H1 (cell line): ENCODE data around the gene SHROOM3. TPM values are rescaled to one million over a fixed set of nuclear protein-coding genes. Genes with fewer than 3 reads are reported as not detected.
"Not testable (repeated sequence)": the region's sequence is repeated elsewhere in the genome, so short reads cannot be mapped to it uniquely, and the experiment has no call there.

ENCODE experiments used
- CTCF ChIA-PET: fragments of 300-600 bp; sonication (Branson Sonifier 250); formaldehyde crosslinking; loops from one replicate; lab custom pipeline; 2021; ENCODE audit not compliant: partially characterized antibody; lab: Charles Lee
- POLR2A ChIA-PET: fragments of 300-600 bp; sonication (Branson Sonifier 250); formaldehyde crosslinking; loops from one replicate; lab custom pipeline; 2021; ENCODE audit warnings: inconsistent platforms; ENCODE audit not compliant: partially characterized antibody; lab: Charles Lee
- DNase-seq, 2 experiments: peaks; one replicate each; pipeline versions ENCODE4 v3.0.0 to v3.0.0-alpha.2; 2010 to 2022; ENCODE audit warnings: low spot score in 2 of 2, low read depth in 1 of 2, mixed read lengths in 1 of 2
- FAIRE-seq: peaks from 2 replicates; lab custom pipeline; 2011; peaks lifted over from hg19 to GRCh38; lab: Jason Lieb, UNC
- H2AFZ ChIP-seq: 2 replicates; pipeline ENCODE4 v1.8.1; 2012; ENCODE audit warnings: low read length, inconsistent platforms
- H2AK5ac ChIP-seq: 2 replicates; pipeline ENCODE4 v1.6.1; 2013; ENCODE audit warnings: low read depth, low read length
- H2BK120ac ChIP-seq: replicated peaks from 2 replicates; pipeline ENCODE3; 2013; ENCODE audit warnings: low read depth, low read length, inconsistent platforms
- H2BK12ac ChIP-seq: 2 replicates; pipeline ENCODE4 v1.6.1; 2013; ENCODE audit warnings: low read depth, low read length
- H2BK15ac ChIP-seq: 2 replicates; pipeline ENCODE4 v1.6.1; 2013; ENCODE audit warnings: low read length
- H2BK20ac ChIP-seq: 2 replicates; pipeline ENCODE4 v1.6.1; 2013; ENCODE audit warnings: low read length
- H2BK5ac ChIP-seq: 2 replicates; pipeline ENCODE4 v1.6.1; 2013; ENCODE audit warnings: low read depth, low read length
- H3K14ac ChIP-seq: 2 replicates; pipeline ENCODE4 v1.6.1; 2013; ENCODE audit warnings: inconsistent platforms; ENCODE audit not compliant: insufficient read length
- H3K18ac ChIP-seq: 2 replicates; pipeline ENCODE4 v1.6.1; 2013; ENCODE audit warnings: low read length; ENCODE audit errors: extremely low read depth
- H3K23ac ChIP-seq: 2 replicates; pipeline ENCODE4 v1.6.1; 2013; ENCODE audit warnings: inconsistent platforms; ENCODE audit not compliant: insufficient read length
- H3K23me2 ChIP-seq: 2 replicates; pipeline ENCODE4 v1.6.1; 2013; ENCODE audit warnings: low read depth, low read length
- H3K27ac ChIP-seq: 2 replicates; pipeline ENCODE4 v1.6.1; 2011; ENCODE audit warnings: low read depth, low read length, inconsistent platforms
- H3K27me3 ChIP-seq, 4 experiments: replicated peaks in 1 of 4; 1 replicate in 1 of 4; 2 replicates in 3 of 4; pipeline versions ENCODE4 v1.6.1 to v1.8.1; 2011 to 2013; ENCODE audit warnings: low read length in 3 of 4, mild to moderate bottlenecking in 3 of 4, inconsistent platforms in 2 of 4, mixed read lengths in 2 of 4, moderate library complexity in 1 of 4; ENCODE audit not compliant: control insufficient read depth in 3 of 4, insufficient read depth in 3 of 4; ENCODE audit errors: extremely low read depth in 1 of 4
- H3K36me3 ChIP-seq, 4 experiments: 2 replicates each; pipeline versions ENCODE4 v1.6.1 to v1.8.1; 2011 to 2013; ENCODE audit warnings: mild to moderate bottlenecking in 4 of 4, low read length in 3 of 4, moderate library complexity in 2 of 4, control low read depth in 1 of 4, inconsistent platforms in 1 of 4; ENCODE audit not compliant: insufficient read depth in 4 of 4, control insufficient read depth in 2 of 4
- H3K4ac ChIP-seq: replicated peaks from 2 replicates; pipeline ENCODE3; 2013; ENCODE audit warnings: low read length, low read depth, mixed read lengths, inconsistent platforms; ENCODE audit not compliant: insufficient read length
- H3K4me1 ChIP-seq, 4 experiments: replicated peaks in 1 of 4; 1 replicate in 1 of 4; 2 replicates in 3 of 4; pipeline versions ENCODE4 v1.6.1 to v1.8.1; 2011 to 2013; ENCODE audit warnings: low read length in 3 of 4, inconsistent platforms in 2 of 4, mixed read lengths in 1 of 4; ENCODE audit not compliant: insufficient read depth in 4 of 4, control insufficient read depth in 3 of 4
- H3K4me2 ChIP-seq, 2 experiments: 2 replicates each; pipeline versions ENCODE4 v1.6.1 to v1.8.1; 2011 to 2013; ENCODE audit warnings: low read depth in 2 of 2, low read length in 2 of 2, control low read depth in 1 of 2, inconsistent platforms in 1 of 2, mild to moderate bottlenecking in 1 of 2; ENCODE audit not compliant: insufficient read depth in 1 of 2
- H3K4me3 ChIP-seq, 4 experiments: fragments of 200-600, 300-600 bp in 1 of 4; sonication (generic), shearing (Covaris generic), sonication (Bioruptor Twin) in 1 of 4; 2 replicates each; pipeline versions ENCODE4 v1.5.1 to v1.8.1; 2011 to 2016; ENCODE audit warnings: low read length in 4 of 4, low read depth in 3 of 4, control low read depth in 2 of 4, inconsistent platforms in 2 of 4, mild to moderate bottlenecking in 2 of 4, mixed read lengths in 1 of 4, moderate library complexity in 1 of 4; ENCODE audit not compliant: insufficient read depth in 2 of 4; ENCODE audit errors: extremely low read depth in 1 of 4
- H3K56ac ChIP-seq: replicated peaks from 2 replicates; pipeline ENCODE3; 2013; ENCODE audit warnings: low read depth, mild to moderate bottlenecking, mixed read lengths, low read length, inconsistent platforms; ENCODE audit not compliant: insufficient read length
- H3K79me1 ChIP-seq: 2 replicates; pipeline ENCODE4 v1.6.1; 2013; ENCODE audit warnings: low read depth, low read length, control low read depth
- H3K79me2 ChIP-seq, 2 experiments: 2 replicates each; pipeline versions ENCODE4 v1.6.1 to v1.8.1; 2012 to 2013; ENCODE audit warnings: low read length in 2 of 2, mild to moderate bottlenecking in 2 of 2, inconsistent platforms in 1 of 2; ENCODE audit not compliant: insufficient read depth in 2 of 2, control insufficient read depth in 1 of 2
- H3K9ac ChIP-seq, 4 experiments: replicated peaks in 1 of 4; 1 replicate in 1 of 4; 2 replicates in 3 of 4; pipeline versions ENCODE4 v1.6.1 to v1.8.1; 2011 to 2013; ENCODE audit warnings: low read depth in 3 of 4, low read length in 3 of 4, control low read depth in 2 of 4, mild to moderate bottlenecking in 2 of 4, moderate library complexity in 2 of 4, inconsistent platforms in 1 of 4; ENCODE audit errors: extremely low read depth in 1 of 4
- H3K9me3 ChIP-seq, 2 experiments: 2 replicates each; pipeline versions ENCODE4 v1.6.1 to v1.8.1; 2012 to 2013; ENCODE audit warnings: mild to moderate bottlenecking in 2 of 2, moderate library complexity in 2 of 2, control low read depth in 1 of 2, inconsistent platforms in 1 of 2, low read depth in 1 of 2, low read length in 1 of 2, mixed read lengths in 1 of 2; ENCODE audit not compliant: insufficient read depth in 2 of 2
- H4K20me1 ChIP-seq, 2 experiments: replicated peaks in 1 of 2; 2 replicates each; pipeline versions ENCODE3 to v1.8.1; 2011 to 2013; ENCODE audit warnings: inconsistent platforms in 2 of 2, low read length in 2 of 2, mild to moderate bottlenecking in 1 of 2; ENCODE audit not compliant: insufficient read depth in 2 of 2, control insufficient read depth in 1 of 2
- H4K5ac ChIP-seq: 2 replicates; pipeline ENCODE4 v1.6.1; 2013; ENCODE audit warnings: low read length, low read depth, mixed read lengths, inconsistent platforms; ENCODE audit not compliant: insufficient read length
- H4K8ac ChIP-seq: 2 replicates; pipeline ENCODE4 v1.8.0; 2013; ENCODE audit warnings: mild to moderate bottlenecking, moderate library complexity, low read length, inconsistent platforms; ENCODE audit not compliant: insufficient read depth; ENCODE audit errors: extremely low read depth
- H4K91ac ChIP-seq: replicated peaks from 2 replicates; pipeline ENCODE3; 2013; ENCODE audit warnings: low read length, mixed read lengths, inconsistent platforms; ENCODE audit not compliant: insufficient read length
- WGBS, 2 experiments: shearing (Covaris generic) in 1 of 2; methylation state at CpG; one replicate each; pipeline versions ENCODE4 v1.1.6 to v1.1.7; 2013 to 2015; ENCODE audit warnings: low lambda C conversion rate in 2 of 2, mixed read lengths in 2 of 2, inconsistent platforms in 1 of 2, low coverage in 1 of 2, missing lambda C conversion rate in 1 of 2; ENCODE audit not compliant: insufficient replicate concordance in 2 of 2, insufficient coverage in 1 of 2, insufficient read length in 1 of 2; ENCODE audit errors: extremely low coverage in 1 of 2, missing lambda C conversion rate in 1 of 2; 5-methylcytosine and 5-hydroxymethylcytosine counted together
- polyA plus RNA-seq, 7 experiments: library from polyadenylated mRNA; depleted of rRNA in 3 of 7; stranded (reverse) in 5 of 7; unstranded in 2 of 7; fragments of >200 nt in 5 of 7; fragments of 200-250 nt in 2 of 7; gene quantifications; 1 replicate in 5 of 7; 2 replicates in 1 of 7; 4 replicates in 1 of 7; pipeline versions ENCODE4 v1.2.1 to v1.2.3, GENCODE V29; 2011 to 2013; ENCODE audit warnings: missing spikeins in 2 of 7, mixed read lengths in 2 of 7
- total RNA-seq: library from RNA; stranded (reverse); fragmentation: NEBNext Ultra II Directional; extraction: Animal tissue kit (Norgen Biotek cat#: 25700); gene quantifications from 2 replicates; pipeline ENCODE4 v1.2.1, GENCODE V29; 2021

Gene SHROOM3
- total and polyA plus RNA-seq, 2 of the 8 experiments (the other 6 are each of a cell fraction or from before 2014, with no cell fraction given): 15.8 to 34.0 TPM

GRCh38 chr4:76727934-76728333, 292.9 kb downstream of the SHROOM3 start:
- H2BK5ac ChIP-seq, DNase-seq, H2AK5ac ChIP-seq, H2BK120ac ChIP-seq, H4K20me1 ChIP-seq, FAIRE-seq, H3K36me3 ChIP-seq, H2BK15ac ChIP-seq, H4K91ac ChIP-seq, H3K79me1 ChIP-seq, H3K9ac ChIP-seq, H2AFZ ChIP-seq, H2BK20ac ChIP-seq, H3K14ac ChIP-seq, H3K27me3 ChIP-seq, H3K27ac ChIP-seq, CTCF ChIA-PET, H3K9me3 ChIP-seq, H4K8ac ChIP-seq, H3K56ac ChIP-seq, H3K4me2 ChIP-seq, H3K18ac ChIP-seq, H2BK12ac ChIP-seq, POLR2A ChIA-PET, H3K23me2 ChIP-seq, H3K23ac ChIP-seq, H3K4ac ChIP-seq, H4K5ac ChIP-seq, H3K4me3 ChIP-seq: not testable (repeated sequence)
- 87% methylated on average over 5 of the region's 5 CpGs; no CpG with 5 or more reads in 1 of the 2 experiments for WGBS, 2 experiments
- peaks cover 2 to 37% of the 10 kb centered on the region in 2 experiments; a peak in 2 of 4 replicates for H3K79me2 ChIP-seq
- peaks cover 2 to 19% (median 17%) of the 10 kb centered on the region in 4 experiments for H3K4me1 ChIP-seq
